Measurements from ENCODE around the gene FAM193A. TPM values are rescaled to one million over a fixed set of nuclear protein-coding genes. Genes with fewer than 3 reads are reported as not detected.

The FAM193A gene
- total RNA-seq, 1 donor from 2014 or later = 28.9 TPM

DNA sequence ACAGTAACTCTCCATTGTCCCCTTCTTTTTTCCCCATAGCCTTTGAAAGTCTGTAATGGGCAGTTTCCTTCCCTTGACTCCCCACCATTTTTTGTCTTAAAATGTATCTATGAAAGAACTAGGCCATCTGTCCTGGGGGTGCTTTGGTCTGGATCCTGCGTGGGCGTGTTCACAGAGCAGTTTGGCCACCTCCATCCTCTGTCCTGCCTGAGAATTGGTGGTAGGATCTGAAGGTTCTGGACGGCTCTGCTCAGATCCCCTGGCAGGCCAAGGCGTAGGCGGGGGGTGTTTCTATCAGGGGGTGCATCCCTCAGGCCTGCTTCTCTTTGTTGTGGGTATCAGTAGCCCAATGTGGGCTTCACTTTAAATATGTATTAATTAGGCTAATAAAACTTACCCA, 107.1 kb downstream of the FAM193A start:
- TF ChIP-seq, protein P1, sequence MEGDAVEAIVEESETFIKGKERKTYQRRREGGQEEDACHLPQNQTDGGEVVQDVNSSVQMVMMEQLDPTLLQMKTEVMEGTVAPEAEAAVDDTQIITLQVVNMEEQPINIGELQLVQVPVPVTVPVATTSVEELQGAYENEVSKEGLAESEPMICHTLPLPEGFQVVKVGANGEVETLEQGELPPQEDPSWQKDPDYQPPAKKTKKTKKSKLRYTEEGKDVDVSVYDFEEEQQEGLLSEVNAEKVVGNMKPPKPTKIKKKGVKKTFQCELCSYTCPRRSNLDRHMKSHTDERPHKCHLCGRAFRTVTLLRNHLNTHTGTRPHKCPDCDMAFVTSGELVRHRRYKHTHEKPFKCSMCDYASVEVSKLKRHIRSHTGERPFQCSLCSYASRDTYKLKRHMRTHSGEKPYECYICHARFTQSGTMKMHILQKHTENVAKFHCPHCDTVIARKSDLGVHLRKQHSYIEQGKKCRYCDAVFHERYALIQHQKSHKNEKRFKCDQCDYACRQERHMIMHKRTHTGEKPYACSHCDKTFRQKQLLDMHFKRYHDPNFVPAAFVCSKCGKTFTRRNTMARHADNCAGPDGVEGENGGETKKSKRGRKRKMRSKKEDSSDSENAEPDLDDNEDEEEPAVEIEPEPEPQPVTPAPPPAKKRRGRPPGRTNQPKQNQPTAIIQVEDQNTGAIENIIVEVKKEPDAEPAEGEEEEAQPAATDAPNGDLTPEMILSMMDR (IDR thresholded peaks at IDR 0.05) = no peak
- DNase-seq = peak; percentile 19
- intact Hi-C loops (cut with DNase I) = no loop called here

DNA sequence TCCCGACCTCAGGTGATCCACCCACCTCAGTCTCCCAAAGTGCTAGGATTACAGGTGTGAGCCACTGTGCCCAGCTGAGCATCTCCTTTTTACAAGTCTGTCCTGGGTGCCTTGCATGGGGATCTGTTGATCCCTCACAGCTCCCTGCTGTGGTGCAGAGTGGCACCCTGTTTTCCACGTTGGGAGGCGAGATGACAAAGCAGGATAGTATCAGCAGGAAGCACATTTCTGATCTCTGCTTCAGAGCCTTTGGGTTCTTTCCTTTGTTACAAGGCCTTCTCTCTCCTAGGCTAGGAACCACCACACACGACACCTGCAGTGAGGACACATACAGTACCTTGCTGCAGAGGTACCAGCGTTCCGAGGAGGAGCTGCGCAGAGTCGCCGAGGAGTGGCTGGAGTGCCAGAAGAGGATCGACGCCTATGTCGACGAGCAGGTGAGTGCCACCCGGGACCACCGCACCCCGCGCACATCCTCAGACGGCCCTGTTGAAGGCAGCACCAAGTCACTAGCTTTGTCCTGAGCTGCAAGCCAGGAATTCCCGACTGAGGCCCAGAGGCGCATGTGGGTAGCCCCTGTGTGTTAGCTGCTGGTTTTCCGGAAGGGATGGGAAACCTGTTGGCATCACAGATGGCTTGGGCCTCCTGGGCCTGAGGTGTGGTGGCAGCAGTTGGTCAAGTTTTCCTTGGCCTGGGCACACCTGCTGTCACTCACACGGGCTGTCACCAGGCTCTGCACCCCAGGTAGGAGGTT, 110.1 kb downstream of the FAM193A start:
- ATAC-seq = no peak
- Histone ChIP-seq H3K27ac (no peak overlapping the region), H3K4me3 (no peak overlapping the region), H3K4me1 (no peaks in the 10 kb centered on the region), H3K36me3 (peaks cover 82% of the 10 kb centered on the region), H3K9me3 (no peaks in the 10 kb centered on the region), H3K27me3 (no peaks in the 10 kb centered on the region)
- intact Hi-C loops (cut with DNase I) = no loop called here
- peak; percentile 49 for DNase-seq
- TF ChIP-seq, protein P1 (IDR thresholded peaks at IDR 0.05) = no peak

More for the DNA sequence above, 107.1 kb downstream of the FAM193A start:
- Histone ChIP-seq H3K4me1 (no peaks in the 10 kb centered on the region), H3K36me3 (peaks cover 84% of the 10 kb centered on the region), H3K27ac (no peak overlapping the region), H3K27me3 (no peaks in the 10 kb centered on the region), H3K9me3 (no peaks in the 10 kb centered on the region), H3K4me3 (no peak overlapping the region)
- no peak for ATAC-seq

- intact Hi-C loops (cut with DNase I) = no loop called here
- peak; percentile 51 for DNase-seq
- ATAC-seq = no peak
- Histone ChIP-seq H3K36me3 (peaks cover 77% of the 10 kb centered on the region), H3K9me3 (no peaks in the 10 kb centered on the region), H3K4me1 (no peaks in the 10 kb centered on the region), H3K4me3 (no peak overlapping the region), H3K27ac (no peak overlapping the region), H3K27me3 (no peaks in the 10 kb centered on the region)
- TF ChIP-seq, protein P1 (IDR thresholded peaks at IDR 0.05) = no peak
Measured at GRCh38 chr4:2647403-2648158, 111.1 kb downstream of the FAM193A start.

- no peak overlapping the region for H3K4me3 ChIP-seq
- peaks cover 70% of the 10 kb centered on the region for H3K36me3 ChIP-seq
- ATAC-seq = no peak
Measured at GRCh38 chr4:2648159-2648814, 111.8 kb downstream of the FAM193A start.

GRCh38 chr4:2649604-2650114, 113.2 kb downstream of the FAM193A start:
- no peaks in the 10 kb centered on the region for H3K27me3 ChIP-seq
- H3K27ac ChIP-seq = no peak overlapping the region
- H3K36me3 ChIP-seq = peaks cover 60% of the 10 kb centered on the region
- H3K9me3 ChIP-seq = no peaks in the 10 kb centered on the region
- H3K4me3 ChIP-seq = no peak overlapping the region
- no peaks in the 10 kb centered on the region for H3K4me1 ChIP-seq
- peak; percentile 6 for DNase-seq
- intact Hi-C loops (cut with DNase I) = no loop called here
- ATAC-seq = no peak
- TF ChIP-seq, protein P1 (IDR thresholded peaks at IDR 0.05) = no peak

More at GRCh38 chr4:2648159-2648814, 111.8 kb downstream of the FAM193A start:
- intact Hi-C loops (cut with DNase I) = no loop called here
- H3K4me1 ChIP-seq = no peaks in the 10 kb centered on the region
- no peaks in the 10 kb centered on the region for H3K27me3 ChIP-seq
- H3K9me3 ChIP-seq = no peaks in the 10 kb centered on the region
- H3K27ac ChIP-seq = no peak overlapping the region
- TF ChIP-seq, protein P1 (IDR thresholded peaks at IDR 0.05) = no peak
- peak; percentile 47 for DNase-seq

Measured in upper lobe of right lung (tissue), 1 donor.